IMR-90 (cell line): ENCODE measurements around the gene OSBPL9. TPM values are rescaled to one million over a fixed set of nuclear protein-coding genes. Genes with fewer than 3 reads are reported as not detected.

Experiments
- ATAC-seq: fragments of 200-7000 bp; cut with Tn5 transposase; 2 replicates; pipeline ENCODE4 v1.9.1; 2020; ENCODE audit warnings: low read depth, mild to moderate bottlenecking, moderate library complexity
- BruUV-seq: library from RNA; stranded (reverse); fragments of 400-500 nt; replicated peaks from 2 replicates; lab custom pipeline; 2021; lab: Mats Ljungman, UMichigan
- CTCF ChIA-PET: fragments of 300-600 bp; formaldehyde crosslinking; extraction: SDS; loops from one replicate; lab custom pipeline; 2021; ENCODE audit warnings: antibody characterized with exemption; lab: Yijun Ruan, JAX
- POLR2A ChIA-PET: fragments of 300-600 bp; sonication (Branson Sonifier 250); formaldehyde crosslinking; loops from one replicate; lab custom pipeline; 2022; ENCODE audit warnings: antibody characterized with exemption; ENCODE audit not compliant: unreplicated experiment; lab: Charles Lee
- DNase-seq: peaks from one replicate; pipeline ENCODE4 v3.0.0; 2013
- H2AFZ ChIP-seq: replicated peaks from 2 replicates; pipeline ENCODE3; 2013; ENCODE audit warnings: low read length, mild to moderate bottlenecking; ENCODE audit not compliant: poor library complexity
- H2AK5ac ChIP-seq: 2 replicates; pipeline ENCODE4 v1.6.1; 2013; ENCODE audit warnings: low read depth, low read length, inconsistent platforms
- H2AK9ac ChIP-seq: replicated peaks from 2 replicates; pipeline ENCODE3; 2013; ENCODE audit warnings: mild to moderate bottlenecking, low read depth, low read length, moderate library complexity; ENCODE audit not compliant: poor library complexity
- H2BK120ac ChIP-seq: 2 replicates; pipeline ENCODE4 v1.6.1; 2013; ENCODE audit warnings: low read depth, low read length, inconsistent platforms
- H2BK15ac ChIP-seq: 3 replicates; pipeline ENCODE4 v1.6.1; 2013; ENCODE audit warnings: low read depth, low read length, inconsistent platforms
- H2BK20ac ChIP-seq: 2 replicates; pipeline ENCODE4 v1.6.1; 2013; ENCODE audit warnings: low read depth, mild to moderate bottlenecking, inconsistent platforms, low read length, moderate library complexity
- H2BK5ac ChIP-seq: 2 replicates; pipeline ENCODE4 v1.6.1; 2013; ENCODE audit warnings: mild to moderate bottlenecking, low read depth, low read length, inconsistent platforms; ENCODE audit not compliant: poor library complexity, severe bottlenecking
- H3K14ac ChIP-seq: replicated peaks from 2 replicates; pipeline ENCODE4 v1.6.1; 2013; ENCODE audit warnings: low read depth, low read length, inconsistent platforms
- H3K18ac ChIP-seq: 2 replicates; pipeline ENCODE4 v1.6.1; 2013; ENCODE audit warnings: low read depth, low read length, control low read depth
- H3K23ac ChIP-seq: 2 replicates; pipeline ENCODE4 v1.6.1; 2013; ENCODE audit warnings: low read depth, low read length, inconsistent platforms
- H3K27ac ChIP-seq: 2 replicates; pipeline ENCODE4 v1.5.1; 2013; ENCODE audit warnings: mild to moderate bottlenecking, control low read depth, low read length; ENCODE audit not compliant: insufficient read depth
- H3K27me3 ChIP-seq: 2 replicates; pipeline ENCODE4 v1.6.1; 2013; ENCODE audit warnings: low read length; ENCODE audit not compliant: control insufficient read depth, insufficient read depth
- H3K36me3 ChIP-seq: 2 replicates; pipeline ENCODE4 v1.6.1; 2013; ENCODE audit warnings: low read length, mixed read lengths; ENCODE audit not compliant: control insufficient read depth, insufficient read depth
- H3K4ac ChIP-seq: 2 replicates; pipeline ENCODE4 v1.6.1; 2013; ENCODE audit warnings: low read depth, low read length, inconsistent platforms
- H3K4me1 ChIP-seq: 2 replicates; pipeline ENCODE4 v1.6.1; 2013; ENCODE audit warnings: low read length, mixed read lengths; ENCODE audit not compliant: control insufficient read depth, insufficient read depth
- H3K4me2 ChIP-seq: 2 replicates; pipeline ENCODE4 v1.6.1; 2013; ENCODE audit warnings: low read depth, mild to moderate bottlenecking, control low read depth, low read length, moderate library complexity
- H3K4me3 ChIP-seq: 2 replicates; pipeline ENCODE4 v1.5.1; 2013; ENCODE audit warnings: low read depth, mild to moderate bottlenecking, control low read depth, low read length, moderate library complexity; ENCODE audit not compliant: insufficient read depth
- H3K56ac ChIP-seq: 2 replicates; pipeline ENCODE4 v1.6.1; 2013; ENCODE audit warnings: low read length, inconsistent platforms; ENCODE audit not compliant: insufficient read depth; ENCODE audit errors: extremely low read depth
- H3K79me1 ChIP-seq, 2 experiments: 2 replicates each; pipeline ENCODE4 v1.6.1; 2013; ENCODE audit warnings: low read length in 2 of 2, inconsistent platforms in 1 of 2, low read depth in 1 of 2
- H3K9ac ChIP-seq: 2 replicates; pipeline ENCODE4 v1.6.1; 2013; ENCODE audit warnings: low read depth, low read length, control low read depth
- H3K9me1 ChIP-seq: 2 replicates; pipeline ENCODE4 v1.6.1; 2013; ENCODE audit warnings: low read length, inconsistent platforms; ENCODE audit not compliant: insufficient read depth
- H3K9me3 ChIP-seq: 2 replicates; pipeline ENCODE4 v1.6.1; 2013; ENCODE audit warnings: low read length; ENCODE audit not compliant: control insufficient read depth, insufficient read depth
- H4K20me1 ChIP-seq: 2 replicates; pipeline ENCODE4 v1.6.1; 2013; ENCODE audit warnings: low read length, inconsistent platforms; ENCODE audit not compliant: insufficient read depth
- H4K5ac ChIP-seq: 2 replicates; pipeline ENCODE4 v1.6.1; 2013; ENCODE audit warnings: mild to moderate bottlenecking, low read depth, low read length, control low read depth
- H4K8ac ChIP-seq, 2 experiments: 2 replicates each; pipeline ENCODE4 v1.6.1; 2013; ENCODE audit warnings: low read depth in 2 of 2, low read length in 2 of 2, control low read depth in 1 of 2, inconsistent platforms in 1 of 2
- H4K91ac ChIP-seq: 2 replicates; pipeline ENCODE4 v1.6.1; 2013; ENCODE audit warnings: low read depth, low read length, inconsistent platforms; ENCODE audit not compliant: insufficient read depth
- BHLHE40 ChIP-seq: fragments of 150-350 bp; IDR thresholded peaks from 2 replicates; pipeline ENCODE4 v1.6.1; 2016; ENCODE audit warnings: mild to moderate bottlenecking, low read depth, low read length
- CEBPB ChIP-seq: IDR thresholded peaks from 2 replicates; pipeline ENCODE4 v1.6.1; 2012; ENCODE audit warnings: low read depth, low read length, improper control_type of control experiment
- CHD1 ChIP-seq: IDR thresholded peaks from 2 replicates; pipeline ENCODE4 v1.6.1; 2012; ENCODE audit warnings: low read depth, low read length, improper control_type of control experiment
- FOS ChIP-seq: fragments of 150-350 bp; IDR thresholded peaks from 2 replicates; pipeline ENCODE4 v1.6.1; 2016; ENCODE audit warnings: low read depth, low read length
- MAFK ChIP-seq: IDR thresholded peaks from 2 replicates; pipeline ENCODE4 v1.6.1; 2012; ENCODE audit warnings: low read depth, low read length, improper control_type of control experiment
- MAZ ChIP-seq: IDR thresholded peaks from 2 replicates; pipeline ENCODE4 v1.6.1; 2012; ENCODE audit warnings: low read depth, mild to moderate bottlenecking, low read length, improper control_type of control experiment, moderate library complexity, borderline replicate concordance
- MXI1 ChIP-seq: IDR thresholded peaks from 2 replicates; pipeline ENCODE4 v1.6.1; 2012; ENCODE audit warnings: low read depth, mild to moderate bottlenecking, low read length, moderate library complexity, borderline replicate concordance
- NFE2L2 ChIP-seq: fragments of 150-350 bp; IDR thresholded peaks from 2 replicates; pipeline ENCODE4 v1.6.1; 2016; ENCODE audit warnings: low read depth, mild to moderate bottlenecking, low read length
- POLR2A ChIP-seq: IDR thresholded peaks from 2 replicates; pipeline ENCODE4 v1.6.1; 2012; ENCODE audit warnings: mild to moderate bottlenecking, low read depth, low read length
- RAD21 ChIP-seq: IDR thresholded peaks from 2 replicates; pipeline ENCODE4 v1.6.1; 2012; ENCODE audit warnings: low read length, improper control_type of control experiment
- RCOR1 ChIP-seq: IDR thresholded peaks from 2 replicates; pipeline ENCODE4 v1.6.1; 2012; ENCODE audit warnings: mild to moderate bottlenecking, low read length, improper control_type of control experiment; ENCODE audit not compliant: insufficient replicate concordance
- RFX5 ChIP-seq: IDR thresholded peaks from 2 replicates; pipeline ENCODE4 v1.8.0; 2012; ENCODE audit warnings: low read depth, mild to moderate bottlenecking, low read length, moderate library complexity
- SMC3 ChIP-seq: fragments of 150-350 bp; IDR thresholded peaks from 2 replicates; pipeline ENCODE4 v1.6.1; 2016; ENCODE audit warnings: low read depth, mild to moderate bottlenecking, antibody characterized with exemption, low read length, moderate library complexity
- USF2 ChIP-seq: fragments of 150-350 bp; IDR thresholded peaks from 2 replicates; pipeline ENCODE4 v1.6.1; 2017; ENCODE audit warnings: mild to moderate bottlenecking, antibody characterized with exemption, low read length, low read depth
- WGBS, 2 experiments: methylation state at CpG; one replicate each; pipeline versions ENCODE4 v1.1.5 to v1.1.7; 2013; ENCODE audit warnings: missing lambda C conversion rate in 2 of 2; ENCODE audit not compliant: insufficient read length in 1 of 2; ENCODE audit errors: extremely low coverage in 2 of 2; 5-methylcytosine and 5-hydroxymethylcytosine counted together
- dilution Hi-C: fragments of 300-500 bp; cut with HindIII; formaldehyde crosslinking; loops from one replicate; pipeline ENCODE4 v1.14.3; 2018; ENCODE audit warnings: low sequenced_read_pairs; ENCODE audit not compliant: unreplicated experiment
- in situ Hi-C: fragments of 300-500 bp; cut with MboI; formaldehyde crosslinking; loops from 3 replicates; pipeline ENCODE4 v1.14.3; 2019; ENCODE audit warnings: low sequenced_read_pairs, inconsistent platforms, mixed read lengths
- intact Hi-C: fragments of 100-400 bp; cut with micrococcal nuclease; formaldehyde crosslinking; loops from 2 replicates; pipeline ENCODE4 v1.10.0; 2022
- polyA plus RNA-seq, 3 experiments: library from polyadenylated mRNA; depleted of rRNA; stranded (reverse); fragments of >200 nt; gene quantifications; 2 replicates each; pipeline ENCODE4 v1.2.3, GENCODE V29; 2012; ENCODE audit warnings: low replicate concordance in 1 of 3
- total RNA-seq: library from RNA; depleted of rRNA; stranded (reverse); fragments of >200 nt; gene quantifications from 2 replicates; pipeline ENCODE4 v1.2.3, GENCODE V29; 2012
- TF ChIP-seq, protein P1 (sequence below): fragments of 150-350 bp; IDR thresholded peaks from 2 replicates; pipeline ENCODE4 v1.6.1; 2016; ENCODE audit warnings: low read depth, mild to moderate bottlenecking, low read length, moderate library complexity, borderline replicate concordance
- TF ChIP-seq, protein P2 (sequence below): conservative IDR thresholded peaks from 2 replicates; pipeline ENCODE4 v1.5.1; 2012; ENCODE audit warnings: mild to moderate bottlenecking, low read depth, low read length, improper control_type of control experiment

The OSBPL9 gene
- total and polyA plus RNA-seq, 2 of the 4 experiments (the other 2 are of a cell fraction), result 51.4 to 127 TPM

DNA sequence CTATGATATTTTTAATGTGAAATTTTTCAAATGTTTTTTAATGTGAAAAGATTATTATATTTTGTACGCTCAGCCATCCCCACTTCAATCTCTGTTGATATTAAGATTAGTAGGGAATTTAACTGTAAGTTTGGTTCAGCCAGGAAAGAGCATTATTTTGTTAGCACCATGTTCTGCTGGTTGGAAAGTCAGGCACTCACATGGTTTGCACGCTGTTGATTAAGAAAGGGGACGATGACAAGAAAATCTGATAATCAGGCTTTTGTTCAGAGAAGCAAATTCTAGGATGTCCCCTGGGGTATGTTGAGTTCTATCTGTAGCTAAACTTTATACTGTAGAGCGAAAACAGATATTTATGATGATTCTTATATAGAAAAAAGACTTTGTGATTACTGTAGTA lies 115.1 kb downstream of the OSBPL9 start:
- Histone ChIP-seq H4K5ac (no peak overlapping the region), H2AK9ac (no peak overlapping the region), H3K18ac (no peak overlapping the region), H2AFZ (no peak overlapping the region), H2BK20ac (no peak overlapping the region), H3K9me3 (no peaks in the 10 kb centered on the region), H3K4ac (no peak overlapping the region), H3K27me3 (no peaks in the 10 kb centered on the region), H2BK15ac (no peak overlapping the region), H3K56ac (no peak overlapping the region), H3K9ac (no peak overlapping the region), H2AK5ac (no peak overlapping the region), H3K4me2 (no peak overlapping the region), H3K9me1 (peaks cover 10% of the 10 kb centered on the region), H3K79me1 (peaks cover 29 to 63% of the 10 kb centered on the region in 2 experiments), H3K4me1 (peaks cover 6% of the 10 kb centered on the region; the same call in 1 of the 2 replicates), H4K91ac (no peak overlapping the region), H4K8ac (no peak overlapping the region), H2BK120ac (no peak overlapping the region), H4K20me1 (peaks cover 10% of the 10 kb centered on the region; the same call in 1 of the 2 replicates), H3K27ac (no peak overlapping the region), H3K23ac (no peak overlapping the region), H2BK5ac (no peak overlapping the region), H3K14ac (no peak overlapping the region), H3K36me3 (no peaks in the 10 kb centered on the region), H3K4me3 (no peak overlapping the region)
- ChIA-PET CTCF (interaction anchor here (0.6 kb wide), 1 partner anchor 223 kb away, joined by 3 read pairs; no protein-coding TSS in a partner anchor), POLR2A (interaction anchor here (0.6 kb wide), 1 partner anchor 1008 kb away, joined by 6 read pairs; no protein-coding TSS in a partner anchor)
- BruUV-seq, result no TSS peak
- dilution Hi-C loops (no loop called here), in situ Hi-C loops (no loop called here), intact Hi-C loops (loop anchor here (5.0 kb wide), 1 partner anchor 85 kb away; no protein-coding TSS in a partner anchor)
- no peak for ATAC-seq
- DNase-seq, result no peak
- 80% methylated on average over 1 of the region's 4 CpGs; no CpG with 5 or more reads in 1 of the 2 experiments for WGBS, 2 experiments
- no peak for TF ChIP-seq CEBPB
- no peak for TF ChIP-seq POLR2A
- TF ChIP-seq, protein P1, sequence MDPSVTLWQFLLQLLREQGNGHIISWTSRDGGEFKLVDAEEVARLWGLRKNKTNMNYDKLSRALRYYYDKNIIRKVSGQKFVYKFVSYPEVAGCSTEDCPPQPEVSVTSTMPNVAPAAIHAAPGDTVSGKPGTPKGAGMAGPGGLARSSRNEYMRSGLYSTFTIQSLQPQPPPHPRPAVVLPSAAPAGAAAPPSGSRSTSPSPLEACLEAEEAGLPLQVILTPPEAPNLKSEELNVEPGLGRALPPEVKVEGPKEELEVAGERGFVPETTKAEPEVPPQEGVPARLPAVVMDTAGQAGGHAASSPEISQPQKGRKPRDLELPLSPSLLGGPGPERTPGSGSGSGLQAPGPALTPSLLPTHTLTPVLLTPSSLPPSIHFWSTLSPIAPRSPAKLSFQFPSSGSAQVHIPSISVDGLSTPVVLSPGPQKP, result no peak
- TF ChIP-seq BHLHE40, result no peak
- no peak for TF ChIP-seq MAZ
- TF ChIP-seq FOS, result no peak
- no peak for TF ChIP-seq MAFK
- no peak for TF ChIP-seq MXI1
- TF ChIP-seq, protein P2, sequence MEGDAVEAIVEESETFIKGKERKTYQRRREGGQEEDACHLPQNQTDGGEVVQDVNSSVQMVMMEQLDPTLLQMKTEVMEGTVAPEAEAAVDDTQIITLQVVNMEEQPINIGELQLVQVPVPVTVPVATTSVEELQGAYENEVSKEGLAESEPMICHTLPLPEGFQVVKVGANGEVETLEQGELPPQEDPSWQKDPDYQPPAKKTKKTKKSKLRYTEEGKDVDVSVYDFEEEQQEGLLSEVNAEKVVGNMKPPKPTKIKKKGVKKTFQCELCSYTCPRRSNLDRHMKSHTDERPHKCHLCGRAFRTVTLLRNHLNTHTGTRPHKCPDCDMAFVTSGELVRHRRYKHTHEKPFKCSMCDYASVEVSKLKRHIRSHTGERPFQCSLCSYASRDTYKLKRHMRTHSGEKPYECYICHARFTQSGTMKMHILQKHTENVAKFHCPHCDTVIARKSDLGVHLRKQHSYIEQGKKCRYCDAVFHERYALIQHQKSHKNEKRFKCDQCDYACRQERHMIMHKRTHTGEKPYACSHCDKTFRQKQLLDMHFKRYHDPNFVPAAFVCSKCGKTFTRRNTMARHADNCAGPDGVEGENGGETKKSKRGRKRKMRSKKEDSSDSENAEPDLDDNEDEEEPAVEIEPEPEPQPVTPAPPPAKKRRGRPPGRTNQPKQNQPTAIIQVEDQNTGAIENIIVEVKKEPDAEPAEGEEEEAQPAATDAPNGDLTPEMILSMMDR, result no peak
- no peak for TF ChIP-seq USF2
- no peak for TF ChIP-seq RAD21
- TF ChIP-seq SMC3, result no peak
- TF ChIP-seq RCOR1, result no peak
- no peak for TF ChIP-seq NFE2L2
- TF ChIP-seq RFX5, result no peak
- no peak for TF ChIP-seq CHD1
